ENCODE results near the gene CLSTN2.

DNA sequence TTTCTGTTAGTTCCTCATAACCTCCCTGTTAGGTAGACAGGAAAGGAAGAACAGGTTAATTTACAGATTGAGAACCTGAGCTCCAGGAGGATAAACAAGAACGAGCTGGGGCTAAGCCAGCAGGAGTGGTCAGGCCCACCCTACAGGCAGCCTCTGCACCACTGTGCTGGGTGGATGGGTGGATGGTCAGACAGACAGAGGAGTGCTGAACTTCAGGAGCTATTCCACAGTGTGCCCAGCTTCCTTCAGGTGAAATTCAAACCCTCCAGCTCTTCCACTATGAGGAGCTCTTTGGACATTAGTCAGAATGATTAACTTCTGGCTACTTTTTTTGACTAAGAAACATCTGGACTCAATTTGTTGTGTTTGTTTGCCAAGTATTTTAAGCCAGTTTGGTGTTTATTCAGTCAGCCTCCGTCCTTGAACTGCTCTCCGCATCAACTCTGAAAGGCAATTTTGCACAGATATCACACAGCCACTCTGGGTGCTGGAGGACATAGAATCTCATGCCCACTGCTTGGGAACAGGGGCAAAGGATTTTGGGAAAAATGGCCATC, 361.9 kb downstream of the CLSTN2 start:
- no peak for TF ChIP-seq EZH2 (IDR thresholded peaks at IDR 0.05; ENCODE audit: low read depth)
- TF ChIP-seq, protein P1, sequence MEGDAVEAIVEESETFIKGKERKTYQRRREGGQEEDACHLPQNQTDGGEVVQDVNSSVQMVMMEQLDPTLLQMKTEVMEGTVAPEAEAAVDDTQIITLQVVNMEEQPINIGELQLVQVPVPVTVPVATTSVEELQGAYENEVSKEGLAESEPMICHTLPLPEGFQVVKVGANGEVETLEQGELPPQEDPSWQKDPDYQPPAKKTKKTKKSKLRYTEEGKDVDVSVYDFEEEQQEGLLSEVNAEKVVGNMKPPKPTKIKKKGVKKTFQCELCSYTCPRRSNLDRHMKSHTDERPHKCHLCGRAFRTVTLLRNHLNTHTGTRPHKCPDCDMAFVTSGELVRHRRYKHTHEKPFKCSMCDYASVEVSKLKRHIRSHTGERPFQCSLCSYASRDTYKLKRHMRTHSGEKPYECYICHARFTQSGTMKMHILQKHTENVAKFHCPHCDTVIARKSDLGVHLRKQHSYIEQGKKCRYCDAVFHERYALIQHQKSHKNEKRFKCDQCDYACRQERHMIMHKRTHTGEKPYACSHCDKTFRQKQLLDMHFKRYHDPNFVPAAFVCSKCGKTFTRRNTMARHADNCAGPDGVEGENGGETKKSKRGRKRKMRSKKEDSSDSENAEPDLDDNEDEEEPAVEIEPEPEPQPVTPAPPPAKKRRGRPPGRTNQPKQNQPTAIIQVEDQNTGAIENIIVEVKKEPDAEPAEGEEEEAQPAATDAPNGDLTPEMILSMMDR (conservative IDR thresholded peaks at IDR 0.05) = no peak

Measured in PC-9 (cell line).